ENCODE results near the gene OBP2B.
"Not testable (repeated sequence)": the region's sequence is repeated elsewhere in the genome, so short reads cannot be mapped to it uniquely, and the experiment has no call there.

Gene OBP2B, protein sequence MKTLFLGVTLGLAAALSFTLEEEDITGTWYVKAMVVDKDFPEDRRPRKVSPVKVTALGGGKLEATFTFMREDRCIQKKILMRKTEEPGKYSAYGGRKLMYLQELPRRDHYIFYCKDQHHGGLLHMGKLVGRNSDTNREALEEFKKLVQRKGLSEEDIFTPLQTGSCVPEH

DNA sequence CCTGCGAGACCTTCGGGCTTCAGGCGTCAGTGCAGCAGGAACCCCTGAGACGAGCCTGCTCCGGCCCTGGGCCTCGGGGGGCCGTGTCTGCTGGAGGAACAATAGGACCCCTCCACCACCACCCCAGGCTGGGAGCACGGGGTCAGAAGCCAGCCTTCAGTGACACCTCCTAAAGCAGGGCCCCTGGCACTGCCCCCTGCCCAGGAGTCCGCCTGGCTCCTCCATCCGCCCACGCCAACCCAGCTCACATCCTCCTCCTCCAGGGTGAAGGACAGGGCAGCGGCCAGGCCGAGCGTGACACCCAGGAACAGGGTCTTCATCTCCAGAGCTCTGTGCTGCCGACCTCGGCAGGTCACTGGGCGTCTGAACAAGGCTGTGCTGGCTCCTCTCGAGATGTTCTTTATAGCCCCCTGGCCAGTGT, at the start of gene OBP2B:
TSS of gene OBP2B (minus strand) at position 371 of the 421 bp plus-strand sequence. CDS start at position 320, 51 bp downstream.
- not testable (repeated sequence) for H3K4me3 Mint-ChIP-seq; H3K27ac Mint-ChIP-seq; H3K36me3 Mint-ChIP-seq (ENCODE audit: low read depth); H3K9me3 Mint-ChIP-seq; DNase-seq; ATAC-seq; H3K4me1 Mint-ChIP-seq
- H3K27me3 Mint-ChIP-seq = peaks cover 17% of the 10 kb centered on the region

DNA sequence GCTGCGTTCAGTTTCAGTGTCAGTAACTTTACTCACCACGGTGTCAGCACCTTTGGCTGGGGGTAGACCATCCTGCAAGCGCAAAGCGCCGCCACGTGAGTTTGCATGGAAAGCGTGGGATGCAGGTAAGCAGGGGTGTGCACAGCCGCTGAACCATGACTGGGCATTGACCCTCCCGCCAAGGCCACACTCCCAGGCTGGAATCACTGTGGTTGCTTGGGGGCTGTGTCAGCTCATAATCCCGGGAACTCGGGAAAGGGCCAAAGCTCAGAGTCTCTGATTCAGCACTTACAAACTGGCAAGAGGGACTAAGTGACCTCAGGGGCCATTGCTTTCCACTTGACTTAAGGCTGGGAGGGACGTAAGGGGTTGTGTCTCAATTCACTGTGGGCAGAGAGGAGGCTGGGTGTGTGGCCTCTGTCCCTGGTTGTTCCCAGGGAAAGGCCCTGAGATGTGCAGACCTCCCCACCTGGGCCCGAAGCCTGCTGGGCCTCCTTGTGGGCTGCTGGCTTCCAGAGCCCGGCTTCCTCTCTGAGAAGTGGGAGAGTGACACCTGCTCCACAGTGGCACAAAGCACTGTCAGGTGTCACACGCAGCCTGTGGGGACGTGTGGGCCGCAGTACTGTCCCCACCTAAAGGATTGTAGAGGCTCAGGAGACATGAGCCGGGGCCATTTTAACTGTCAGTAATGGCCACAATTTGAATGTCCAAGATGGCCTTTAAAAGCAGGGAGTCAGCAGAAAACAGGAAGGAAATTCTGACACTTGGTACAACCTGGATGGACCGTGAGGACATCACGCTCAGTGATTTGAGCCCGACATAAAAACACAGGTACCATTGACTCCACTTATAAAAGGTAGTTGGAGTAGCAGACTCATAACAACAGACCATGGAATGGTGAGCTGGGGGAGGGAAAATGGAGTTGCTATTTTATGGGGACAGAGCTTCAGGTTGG, 49.3 kb upstream of the OBP2B start:
- ATAC-seq (no peak), DNase-seq (no peak)
- Mint-ChIP-seq H3K9me3 (no peaks in the 10 kb centered on the region), H3K4me3 (no peak overlapping the region), H3K4me1 (no peaks in the 10 kb centered on the region), H3K27ac (no peak overlapping the region), H3K27me3 (peaks cover 2% of the 10 kb centered on the region), H3K36me3 (ENCODE audit: low read depth) (no peaks in the 10 kb centered on the region)

DNA sequence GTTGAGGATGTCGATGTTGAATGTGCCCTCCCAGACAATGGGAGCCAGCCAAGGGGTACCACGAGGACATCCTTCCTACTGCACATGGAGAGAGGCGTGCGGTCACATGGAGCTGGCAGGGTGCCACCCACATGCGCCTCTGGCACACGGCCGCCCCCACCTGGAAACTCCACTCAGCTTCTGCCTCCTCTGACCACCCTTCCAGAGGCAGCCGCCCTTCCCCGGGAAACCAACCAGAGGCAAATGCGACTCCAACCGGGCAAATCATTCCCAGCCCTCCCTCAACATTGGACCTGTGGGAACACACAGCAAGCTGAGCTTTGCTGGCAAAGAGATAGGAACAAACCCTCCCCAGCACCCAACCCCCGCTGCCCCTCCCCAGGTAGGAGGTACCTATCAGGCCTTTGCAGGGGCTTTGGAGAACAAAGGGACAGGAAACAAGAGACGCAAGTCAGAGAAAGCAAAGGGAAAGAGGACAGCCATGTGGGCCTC, 48.5 kb upstream of the OBP2B start:
- Mint-ChIP-seq H3K36me3 (ENCODE audit: low read depth) (no peaks in the 10 kb centered on the region), H3K9me3 (no peaks in the 10 kb centered on the region), H3K4me1 (no peaks in the 10 kb centered on the region), H3K27ac (no peak overlapping the region), H3K27me3 (peaks cover 2% of the 10 kb centered on the region), H3K4me3 (no peak overlapping the region)
- ATAC-seq (no peak), DNase-seq (no peak)

DNA sequence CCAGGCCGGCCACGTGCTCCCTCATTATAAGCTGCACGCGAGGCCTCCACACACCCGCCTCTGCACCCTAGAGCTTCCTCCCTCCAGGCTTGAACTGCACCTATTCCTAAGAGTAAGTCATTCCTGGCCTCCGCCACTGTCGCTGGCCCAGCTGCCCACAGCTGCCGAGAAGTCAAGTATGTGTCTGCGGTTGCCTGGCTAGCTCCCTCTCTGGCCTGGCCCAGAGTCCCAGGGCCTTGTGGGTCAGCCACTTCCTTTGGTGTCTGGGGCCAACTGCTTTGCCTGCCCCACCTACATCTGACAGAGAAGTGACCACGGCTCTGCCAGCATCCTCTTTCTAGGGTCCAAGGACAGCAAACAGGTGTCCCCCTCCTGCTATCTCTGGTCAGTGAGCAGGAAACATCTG, 47.6 kb upstream of the OBP2B start:
- H3K27ac Mint-ChIP-seq = no peak overlapping the region

DNA sequence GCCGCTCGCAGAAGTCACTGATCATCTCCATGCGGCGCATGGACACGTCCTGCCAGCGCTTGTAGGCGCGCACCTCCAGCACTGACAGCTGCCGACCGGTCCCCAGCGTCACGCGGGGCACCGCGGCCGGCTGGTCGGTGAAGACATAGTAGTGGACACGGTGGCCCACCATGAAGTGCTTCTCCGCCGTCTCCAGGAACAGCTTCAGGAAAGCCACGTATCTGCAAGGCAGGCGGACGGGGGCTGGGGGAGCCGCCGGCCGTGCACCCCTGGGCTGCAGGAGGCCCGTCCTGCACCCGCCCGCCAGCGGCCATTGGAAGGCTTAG, 47.0 kb upstream of the OBP2B start:
- H3K27me3 Mint-ChIP-seq = peaks cover 2% of the 10 kb centered on the region
- DNase-seq = no peak
- H3K36me3 Mint-ChIP-seq (ENCODE audit: low read depth) = no peaks in the 10 kb centered on the region
- no peaks in the 10 kb centered on the region for H3K9me3 Mint-ChIP-seq
- H3K4me3 Mint-ChIP-seq = no peak overlapping the region
- H3K4me1 Mint-ChIP-seq = no peaks in the 10 kb centered on the region
- H3K27ac Mint-ChIP-seq = no peak overlapping the region
- no peak for ATAC-seq

More for the DNA sequence above, 47.6 kb upstream of the OBP2B start:
- DNase-seq (no peak), ATAC-seq (no peak)
- peaks cover 2% of the 10 kb centered on the region for H3K27me3 Mint-ChIP-seq
- no peaks in the 10 kb centered on the region for H3K36me3 Mint-ChIP-seq (ENCODE audit: low read depth)
- no peak overlapping the region for H3K4me3 Mint-ChIP-seq
- H3K4me1 Mint-ChIP-seq = no peaks in the 10 kb centered on the region
- no peaks in the 10 kb centered on the region for H3K9me3 Mint-ChIP-seq

DNA sequence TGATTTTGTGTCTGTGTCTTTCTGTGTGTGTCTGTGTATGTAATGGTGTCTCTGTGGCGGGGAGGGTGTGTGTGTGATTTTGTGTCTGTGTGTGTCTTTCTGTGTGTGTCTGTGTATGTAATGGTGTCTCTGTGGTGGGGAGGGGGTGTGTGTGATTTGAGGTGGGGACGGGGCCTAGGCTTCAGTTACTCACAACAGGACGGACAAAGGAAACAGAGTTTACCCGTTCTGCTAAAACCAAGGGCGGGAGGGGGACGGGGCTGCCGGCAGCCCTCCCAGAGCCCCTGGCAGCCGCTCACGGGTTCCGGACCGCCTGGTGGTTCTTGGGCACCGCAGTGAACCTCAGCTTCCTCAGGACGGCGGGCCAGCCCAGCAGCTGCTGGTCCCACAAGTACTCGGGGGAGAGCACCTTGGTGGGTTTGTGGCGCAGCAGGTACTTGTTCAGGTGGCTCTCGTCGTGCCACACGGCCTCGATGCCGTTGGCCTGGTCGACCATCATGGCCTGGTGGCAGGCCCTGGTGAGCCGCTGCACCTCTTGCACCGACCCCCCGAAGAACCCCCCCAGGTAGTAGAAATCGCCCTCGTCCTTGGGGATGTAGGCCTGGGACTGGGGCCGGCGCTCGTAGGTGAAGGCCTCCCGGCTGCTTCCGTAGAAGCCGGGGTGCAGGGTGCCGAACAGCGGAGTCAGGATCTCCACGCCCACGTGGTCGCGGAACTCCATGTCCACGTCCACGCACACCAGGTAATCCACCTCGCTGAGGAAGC, 46.5 kb upstream of the OBP2B start:
- no peak for ATAC-seq
- Mint-ChIP-seq H3K36me3 (ENCODE audit: low read depth) (no peaks in the 10 kb centered on the region), H3K27me3 (peaks cover 4% of the 10 kb centered on the region), H3K4me1 (no peaks in the 10 kb centered on the region), H3K27ac (no peak overlapping the region), H3K4me3 (no peak overlapping the region), H3K9me3 (no peaks in the 10 kb centered on the region)
- DNase-seq = no peak

DNA sequence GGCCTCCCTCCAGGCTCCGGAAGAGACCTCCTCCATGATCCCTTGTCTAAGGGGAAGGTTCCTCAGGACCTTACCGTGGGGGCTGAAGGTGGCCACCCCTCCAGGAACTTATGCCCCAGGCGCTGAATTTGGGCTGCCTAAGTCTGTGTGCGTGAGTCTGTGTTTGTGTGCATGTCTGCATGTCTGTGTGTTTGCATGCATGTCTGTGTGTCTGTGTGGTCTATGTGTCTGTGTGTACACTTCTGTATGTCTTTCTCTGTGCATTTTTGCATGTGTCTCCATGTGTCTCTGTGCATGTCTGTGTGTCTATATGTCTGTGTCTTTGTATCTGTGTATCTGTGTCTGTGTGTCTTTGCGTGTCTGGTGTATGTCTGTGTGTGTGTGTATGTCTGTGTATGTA, 45.4 kb upstream of the OBP2B start:
- H3K4me3 Mint-ChIP-seq = no peak overlapping the region
- no peaks in the 10 kb centered on the region for H3K4me1 Mint-ChIP-seq
- no peak overlapping the region for H3K27ac Mint-ChIP-seq
- H3K9me3 Mint-ChIP-seq = no peaks in the 10 kb centered on the region
- ATAC-seq (no peak), DNase-seq (no peak)
- H3K36me3 Mint-ChIP-seq (ENCODE audit: low read depth) = no peaks in the 10 kb centered on the region
- peaks cover 5% of the 10 kb centered on the region for H3K27me3 Mint-ChIP-seq

DNA sequence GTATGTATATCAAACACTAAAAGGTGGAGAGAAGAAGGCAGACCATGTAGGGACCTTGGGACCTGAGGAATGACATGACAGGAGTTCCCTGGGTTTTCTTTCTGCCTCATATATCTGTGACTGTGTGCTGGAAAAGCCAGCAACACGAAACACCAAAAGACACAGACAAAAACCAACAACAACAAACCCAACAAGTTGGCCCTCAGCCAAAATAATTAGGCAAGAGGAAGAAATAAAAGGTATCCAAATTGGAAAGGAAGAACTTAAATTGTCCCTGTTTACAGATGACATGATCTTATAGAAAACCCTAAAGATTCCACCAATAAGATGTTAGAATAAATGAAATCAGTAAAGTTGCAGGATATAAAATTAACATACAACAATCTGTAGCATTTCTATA, 44.2 kb upstream of the OBP2B start:
- ATAC-seq = no peak
- Mint-ChIP-seq H3K27ac (no peak overlapping the region), H3K36me3 (ENCODE audit: low read depth) (no peaks in the 10 kb centered on the region), H3K9me3 (no peaks in the 10 kb centered on the region), H3K4me1 (no peaks in the 10 kb centered on the region), H3K4me3 (no peak overlapping the region), H3K27me3 (peaks cover 9% of the 10 kb centered on the region)
- no peak for DNase-seq

DNA sequence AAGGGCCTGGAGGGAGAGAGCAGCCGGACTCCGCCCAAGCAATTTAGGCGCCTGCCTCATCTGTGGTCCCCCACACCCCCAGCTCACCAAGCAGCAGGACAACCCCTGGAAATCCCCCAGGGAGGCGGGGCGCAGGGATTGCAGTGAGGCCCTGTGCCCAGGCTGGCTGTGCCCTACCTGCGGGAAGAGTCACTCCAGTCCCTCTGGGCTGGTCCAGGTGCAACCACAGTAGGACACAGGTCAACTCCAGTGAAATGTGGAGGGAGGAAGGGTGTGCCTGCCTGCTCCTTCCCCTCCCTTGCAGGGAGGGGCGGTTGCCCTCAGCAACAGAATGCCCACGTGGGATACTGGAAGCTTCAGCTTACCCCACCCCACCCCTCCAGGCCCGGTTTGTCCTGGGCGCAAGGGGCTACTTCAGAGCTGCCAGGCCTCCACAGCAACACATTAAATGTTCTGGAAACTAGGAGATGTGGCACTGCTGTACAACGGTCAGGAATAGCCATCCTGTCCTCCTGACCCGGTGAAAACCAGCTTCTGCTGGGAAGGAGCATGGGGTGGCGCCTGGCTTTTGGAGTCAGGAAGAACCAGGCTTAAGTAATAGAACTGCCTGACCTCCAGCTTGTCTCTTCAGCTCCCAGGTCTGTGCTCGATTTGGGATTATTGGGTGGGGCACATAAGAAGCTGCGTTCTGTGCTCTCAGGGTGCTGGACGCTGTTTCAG, 43.4 kb upstream of the OBP2B start:
- Mint-ChIP-seq H3K27ac (no peak overlapping the region), H3K36me3 (ENCODE audit: low read depth) (no peaks in the 10 kb centered on the region), H3K27me3 (peaks cover 9% of the 10 kb centered on the region), H3K4me3 (no peak overlapping the region), H3K4me1 (no peaks in the 10 kb centered on the region), H3K9me3 (no peaks in the 10 kb centered on the region)
- DNase-seq (no peak), ATAC-seq (no peak)

DNA sequence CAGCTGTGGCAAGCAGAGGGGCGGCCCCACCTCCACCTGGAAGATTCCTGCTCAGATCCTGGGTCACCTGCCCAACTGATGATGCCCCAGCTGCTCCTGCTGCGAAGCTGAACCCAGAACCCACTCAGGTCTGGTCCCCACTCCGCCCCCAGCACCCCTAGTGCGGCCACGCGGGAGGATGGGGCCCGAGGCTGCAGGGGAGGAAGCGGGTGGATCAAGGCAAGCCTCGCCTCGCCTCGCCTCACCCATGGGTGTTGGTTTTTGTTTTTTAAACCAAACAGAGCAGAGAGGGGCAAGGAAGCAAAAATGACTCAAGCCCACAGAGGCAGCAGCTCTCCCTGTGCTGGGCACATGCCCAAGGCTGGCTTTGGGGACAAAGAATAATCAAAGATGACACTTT, 42.7 kb upstream of the OBP2B start:
- Mint-ChIP-seq H3K27me3 (peaks cover 9% of the 10 kb centered on the region), H3K4me1 (no peaks in the 10 kb centered on the region), H3K4me3 (no peak overlapping the region), H3K36me3 (ENCODE audit: low read depth) (no peaks in the 10 kb centered on the region), H3K27ac (no peak overlapping the region), H3K9me3 (no peaks in the 10 kb centered on the region)
- no peak for ATAC-seq
- DNase-seq = no peak

DNA sequence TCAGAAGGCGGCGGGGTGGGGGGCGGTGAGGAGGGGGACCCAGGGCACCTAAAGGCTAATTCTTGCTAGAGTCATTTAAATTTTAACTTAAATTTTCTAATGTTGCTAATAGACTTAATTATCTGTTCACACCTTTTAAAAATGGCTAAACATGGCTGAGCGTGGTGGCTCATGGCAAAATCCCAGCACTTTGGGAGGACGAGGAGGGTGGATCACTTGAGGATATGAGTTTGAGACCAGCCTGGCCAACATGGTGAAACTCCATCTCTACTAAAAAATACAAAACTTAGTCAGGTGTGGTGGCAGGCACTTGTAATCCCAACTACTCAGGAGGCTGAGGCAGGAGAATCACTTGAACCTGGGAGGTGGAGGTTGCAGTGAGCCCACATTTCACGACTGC, 42.2 kb upstream of the OBP2B start:
- not testable (repeated sequence) for H3K4me1 Mint-ChIP-seq; H3K27ac Mint-ChIP-seq; H3K9me3 Mint-ChIP-seq; ATAC-seq; H3K4me3 Mint-ChIP-seq; H3K27me3 Mint-ChIP-seq; H3K36me3 Mint-ChIP-seq (ENCODE audit: low read depth); DNase-seq

DNA sequence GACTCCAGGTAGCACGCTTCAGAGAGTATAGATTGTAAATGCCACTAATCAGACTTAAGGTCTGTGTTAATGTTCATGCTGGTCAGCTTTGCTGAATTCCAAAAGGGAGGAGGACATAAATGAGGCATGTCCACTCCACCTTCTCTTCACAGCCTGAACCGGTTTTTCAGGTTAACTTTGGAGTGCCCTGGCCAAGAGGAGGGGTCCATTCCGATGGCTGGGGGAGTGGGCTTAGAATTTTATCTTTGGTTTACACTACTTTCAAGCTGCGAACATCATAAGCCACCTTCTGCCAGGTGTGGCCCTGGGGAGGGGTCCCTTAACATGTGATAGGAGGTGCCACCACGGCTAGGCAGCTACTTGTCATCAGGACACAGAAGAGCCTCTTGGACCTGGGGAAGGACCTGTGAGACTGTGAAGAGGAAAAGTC, 41.7 kb upstream of the OBP2B start:
- DNase-seq = no peak
- H3K36me3 Mint-ChIP-seq (ENCODE audit: low read depth) = no peaks in the 10 kb centered on the region
- ATAC-seq = no peak
- no peak overlapping the region for H3K27ac Mint-ChIP-seq
- H3K4me3 Mint-ChIP-seq = no peak overlapping the region
- H3K4me1 Mint-ChIP-seq = no peaks in the 10 kb centered on the region
- peaks cover 11% of the 10 kb centered on the region for H3K27me3 Mint-ChIP-seq
- no peaks in the 10 kb centered on the region for H3K9me3 Mint-ChIP-seq

DNA sequence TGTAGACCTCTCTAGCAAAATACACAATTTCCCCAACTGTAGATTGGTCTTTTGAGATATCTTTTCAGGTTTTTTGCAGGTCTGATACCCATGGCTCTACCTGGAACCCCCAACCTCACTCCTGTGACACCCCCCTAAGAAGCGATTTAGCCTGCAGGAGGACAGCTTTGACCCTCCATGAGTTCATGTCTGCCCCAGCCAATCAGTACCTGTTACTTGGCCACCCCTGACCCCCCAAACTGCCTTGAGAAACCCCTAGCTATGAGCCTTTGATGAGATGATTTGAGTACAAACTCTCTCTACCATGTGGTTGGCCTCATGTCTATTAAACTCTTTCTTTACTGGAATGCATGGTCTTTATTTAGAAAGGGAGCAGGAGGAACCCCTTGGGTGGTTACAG, 40.3 kb upstream of the OBP2B start:
- no peaks in the 10 kb centered on the region for H3K36me3 Mint-ChIP-seq (ENCODE audit: low read depth)
- H3K4me1 Mint-ChIP-seq = no peaks in the 10 kb centered on the region
- H3K27ac Mint-ChIP-seq = no peak overlapping the region
- peaks cover 14% of the 10 kb centered on the region for H3K27me3 Mint-ChIP-seq
- no peaks in the 10 kb centered on the region for H3K9me3 Mint-ChIP-seq
- ATAC-seq = no peak
- no peak overlapping the region for H3K4me3 Mint-ChIP-seq
- no peak for DNase-seq

DNA sequence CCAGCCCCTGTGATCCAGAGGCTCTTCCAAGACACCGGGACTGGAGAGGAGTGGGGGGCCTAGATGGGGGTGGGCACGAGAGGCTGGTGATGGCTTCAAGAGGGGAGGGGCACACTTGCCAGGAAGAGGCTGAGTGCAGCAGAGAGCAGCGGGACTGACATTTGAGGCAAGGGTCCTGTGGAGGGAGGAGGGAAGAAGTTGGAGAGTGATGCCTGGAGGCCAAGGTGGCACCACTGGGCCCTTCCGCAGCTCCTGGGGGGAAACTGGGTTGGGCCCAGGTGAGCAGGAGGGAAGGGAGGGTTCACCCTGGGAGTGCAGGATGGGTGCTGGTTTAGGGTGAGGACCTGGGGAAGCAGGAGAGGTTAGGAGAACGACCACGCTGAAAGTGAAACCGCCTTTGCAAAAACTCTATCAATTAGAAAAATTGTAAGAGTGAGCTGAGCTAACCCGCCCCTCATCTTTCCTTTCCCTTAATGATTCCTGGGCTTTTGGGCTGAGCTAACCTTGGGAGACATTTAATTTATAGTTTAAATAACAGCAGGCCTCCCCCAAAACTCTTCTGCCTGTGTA, 39.8 kb upstream of the OBP2B start:
- Mint-ChIP-seq H3K4me3 (no peak overlapping the region), H3K9me3 (no peaks in the 10 kb centered on the region), H3K27ac (no peak overlapping the region), H3K27me3 (peaks cover 19% of the 10 kb centered on the region), H3K36me3 (ENCODE audit: low read depth) (no peaks in the 10 kb centered on the region), H3K4me1 (no peaks in the 10 kb centered on the region)
- ATAC-seq (no peak), DNase-seq (no peak)

Measured in activated naive CD8-positive, alpha-beta T cell treated with anti-CD3 and anti-CD28 coated beads, Interleukin-2, amount 50 U/mL, for 24 hours (primary cell).